ENCODE data around the gene FFAR4.

Gene FFAR4

GRCh38 chr10:93601146-93601773 is 34.8 kb downstream of the FFAR4 start, which contains the start of gene RBP4:
RBP4 (minus strand) TSS chr10:93601235; CDS start chr10:93601028, 207 bp downstream.
- no peak for DNase-seq

GRCh38 chr10:93601774-93602162 is 35.3 kb downstream of the FFAR4 start:
- no peak for DNase-seq

- DNase-seq: no peak
Observed at GRCh38 chr10:93603023-93603422, 36.6 kb downstream of the FFAR4 start.

GRCh38 chr10:93604146-93604545 is 37.7 kb downstream of the FFAR4 start:
- DNase-seq: no peak

GRCh38 chr10:93608421-93608820 is 42.0 kb downstream of the FFAR4 start:
- DNase-seq: no peak

GRCh38 chr10:93612311-93612710 is 45.8 kb downstream of the FFAR4 start, which contains the start of gene PDE6C:
PDE6C (plus strand) TSS chr10:93612537; CDS start chr10:93612726, 189 bp downstream.
- DNase-seq: no peak

GRCh38 chr10:93613126-93613525 is 46.7 kb downstream of the FFAR4 start:
- no peak for DNase-seq

GRCh38 chr10:93614101-93614825 is 47.8 kb downstream of the FFAR4 start:
- DNase-seq: no peak

- DNase-seq: no peak
Observed at GRCh38 chr10:93615576-93616235, 49.2 kb downstream of the FFAR4 start.

GRCh38 chr10:93620925-93621324 is 54.5 kb downstream of the FFAR4 start:
- DNase-seq: no peak

GRCh38 chr10:93622942-93623341 is 56.5 kb downstream of the FFAR4 start:
- DNase-seq: no peak

- DNase-seq: no peak
Observed at GRCh38 chr10:93628858-93629257, 62.4 kb downstream of the FFAR4 start.

- DNase-seq: no peak
Observed at GRCh38 chr10:93629647-93630305, 63.3 kb downstream of the FFAR4 start.

- DNase-seq: no peak
Observed at GRCh38 chr10:93630625-93631557, 64.4 kb downstream of the FFAR4 start.

Data from stimulated activated CD4-positive, alpha-beta T cell treated with anti-CD3 and anti-CD28 coated beads, Interleukin-4, amount 100 ng/mL, for 1 hour (primary cell).